Astrocyte (in vitro differentiated cells and primary cell): Measurements from ENCODE around the gene ANKRD44. TPM values are rescaled to one million over a fixed set of nuclear protein-coding genes. Genes with fewer than 3 reads are reported as not detected.

Experiments used
- DNase-seq: peaks from one replicate; pipeline ENCODE4 v3.0.0-alpha.2; 2010; ENCODE audit warnings: low read depth
- FAIRE-seq: peaks from 2 replicates; lab custom pipeline; 2011; peaks lifted over from hg19 to GRCh38; lab: Jason Lieb, UNC
- H2AFZ ChIP-seq: 2 replicates; pipeline ENCODE4 v1.6.0; 2012; ENCODE audit warnings: low read depth, low read length, inconsistent platforms
- H3K27ac ChIP-seq: 2 replicates; pipeline ENCODE4 v1.5.1; 2011; ENCODE audit warnings: low read depth, low read length, inconsistent platforms
- H3K27me3 ChIP-seq: 2 replicates; pipeline ENCODE4 v1.6.0; 2011; ENCODE audit warnings: low read length, inconsistent platforms; ENCODE audit not compliant: insufficient read depth
- H3K36me3 ChIP-seq: 2 replicates; pipeline ENCODE4 v1.5.1; 2011; ENCODE audit warnings: low read length, inconsistent platforms; ENCODE audit not compliant: insufficient read depth
- H3K4me1 ChIP-seq: 2 replicates; pipeline ENCODE4 v1.5.1; 2011; ENCODE audit warnings: low read length, inconsistent platforms; ENCODE audit not compliant: insufficient read depth
- H3K4me2 ChIP-seq: 2 replicates; pipeline ENCODE4 v1.6.0; 2012; ENCODE audit warnings: low read length, inconsistent platforms
- H3K4me3 ChIP-seq: 2 replicates; pipeline ENCODE4 v1.5.1; 2011; ENCODE audit warnings: low read depth, mild to moderate bottlenecking, low read length, inconsistent platforms; ENCODE audit not compliant: insufficient read depth
- H3K79me2 ChIP-seq: 2 replicates; pipeline ENCODE4 v1.6.0; 2012; ENCODE audit warnings: mild to moderate bottlenecking, low read length, inconsistent platforms; ENCODE audit not compliant: insufficient read depth
- H3K9ac ChIP-seq: 2 replicates; pipeline ENCODE4 v1.6.0; 2012; ENCODE audit warnings: mild to moderate bottlenecking, low read length, inconsistent platforms
- H3K9me3 ChIP-seq: 2 replicates; pipeline ENCODE4 v1.5.1; 2012; ENCODE audit warnings: low read depth, mild to moderate bottlenecking, low read length, inconsistent platforms; ENCODE audit not compliant: insufficient read depth
- H4K20me1 ChIP-seq: 2 replicates; pipeline ENCODE4 v1.6.0; 2012; ENCODE audit warnings: low read length, inconsistent platforms; ENCODE audit not compliant: insufficient read depth
- H3K27ac Mint-ChIP-seq: one replicate; pipeline ENCODE4 v1.8.0; 2021; ENCODE audit warnings: mild to moderate bottlenecking, mixed read lengths; ENCODE audit not compliant: unreplicated experiment
- H3K27me3 Mint-ChIP-seq: one replicate; pipeline ENCODE4 v1.8.0; 2021; ENCODE audit warnings: low read depth, mixed read lengths; ENCODE audit not compliant: unreplicated experiment
- H3K36me3 Mint-ChIP-seq: one replicate; pipeline ENCODE4 v1.8.0; 2021; ENCODE audit warnings: low read depth, mixed read lengths; ENCODE audit not compliant: unreplicated experiment
- H3K4me1 Mint-ChIP-seq: one replicate; pipeline ENCODE4 v1.8.0; 2021; ENCODE audit warnings: low read depth, mixed read lengths; ENCODE audit not compliant: unreplicated experiment
- H3K4me3 Mint-ChIP-seq: one replicate; pipeline ENCODE4 v1.8.0; 2021; ENCODE audit warnings: mild to moderate bottlenecking, moderate library complexity, mixed read lengths; ENCODE audit not compliant: unreplicated experiment
- H3K9me3 Mint-ChIP-seq: one replicate; pipeline ENCODE4 v1.8.0; 2021; ENCODE audit warnings: mild to moderate bottlenecking, mixed read lengths; ENCODE audit not compliant: unreplicated experiment
- CTCF ChIP-seq: IDR thresholded peaks from 2 replicates; pipeline ENCODE4 v1.5.1; 2011; ENCODE audit warnings: low read depth, mild to moderate bottlenecking, inconsistent platforms, low read length, moderate library complexity; ENCODE audit not compliant: insufficient read depth
- EZH2 ChIP-seq: IDR thresholded peaks from 2 replicates; pipeline ENCODE4 v1.6.1; 2012; ENCODE audit warnings: mild to moderate bottlenecking, low read length, inconsistent platforms; ENCODE audit not compliant: insufficient read depth
- total RNA-seq: library from RNA; stranded (reverse); gene quantifications from 2 replicates; pipeline ENCODE4 v1.2.1, GENCODE V29; 2021

ANKRD44 gene
- total RNA-seq, 1 donor from 2014 or later = 7.2 TPM

- H3K27ac ChIP-seq = no peak overlapping the region
- no peak for FAIRE-seq
These were observed 297.5 kb downstream of the ANKRD44 start for GRCh38 chr2:197013098-197013497.

GRCh38 chr2:197011801-197012641, 298.6 kb downstream of the ANKRD44 start:
- Mint-ChIP-seq H3K9me3 (no peaks in the 10 kb centered on the region), H3K4me1 (peaks cover 20% of the 10 kb centered on the region), H3K4me3 (no peak overlapping the region), H3K27ac (no peak overlapping the region), H3K27me3 (no peaks in the 10 kb centered on the region), H3K36me3 (no peaks in the 10 kb centered on the region)
- no peak overlapping the region for H3K4me2 ChIP-seq
- FAIRE-seq (peak; percentile 37), DNase-seq (peak; percentile 36)
- no peaks in the 10 kb centered on the region for H3K79me2 ChIP-seq
- no peak overlapping the region for H3K9ac ChIP-seq
- H3K27ac ChIP-seq = no peak overlapping the region
- H3K9me3 ChIP-seq = no peaks in the 10 kb centered on the region
- no peak overlapping the region for H3K4me3 ChIP-seq
- TF ChIP-seq EZH2 (no peak), CTCF (peak; percentile 95)
- no peaks in the 10 kb centered on the region for H4K20me1 ChIP-seq
- H3K36me3 ChIP-seq = no peaks in the 10 kb centered on the region
- H3K27me3 ChIP-seq = no peaks in the 10 kb centered on the region
- H2AFZ ChIP-seq = no peak overlapping the region
- H3K4me1 ChIP-seq = no peaks in the 10 kb centered on the region

More at GRCh38 chr2:197013098-197013497, 297.5 kb downstream of the ANKRD44 start:
- TF ChIP-seq CTCF = no peak
- no peak for TF ChIP-seq EZH2
- Histone ChIP-seq H2AFZ (no peak overlapping the region), H3K79me2 (no peaks in the 10 kb centered on the region), H3K36me3 (no peaks in the 10 kb centered on the region), H3K9me3 (no peaks in the 10 kb centered on the region), H4K20me1 (no peaks in the 10 kb centered on the region), H3K27me3 (no peaks in the 10 kb centered on the region), H3K9ac (no peak overlapping the region), H3K4me1 (no peaks in the 10 kb centered on the region), H3K4me2 (no peak overlapping the region), H3K4me3 (no peak overlapping the region)
- H3K27ac Mint-ChIP-seq = no peak overlapping the region
- no peak for DNase-seq
- peaks cover 2% of the 10 kb centered on the region for H3K36me3 Mint-ChIP-seq
- peaks cover 17% of the 10 kb centered on the region for H3K4me1 Mint-ChIP-seq
- no peak overlapping the region for H3K4me3 Mint-ChIP-seq
- no peaks in the 10 kb centered on the region for H3K27me3 Mint-ChIP-seq
- no peaks in the 10 kb centered on the region for H3K9me3 Mint-ChIP-seq

- no peak for TF ChIP-seq EZH2
- no peak for TF ChIP-seq CTCF
- Histone ChIP-seq H2AFZ (no peak overlapping the region), H3K4me2 (no peak overlapping the region), H3K79me2 (no peaks in the 10 kb centered on the region), H3K9ac (no peak overlapping the region), H3K4me1 (no peaks in the 10 kb centered on the region), H4K20me1 (no peaks in the 10 kb centered on the region), H3K27me3 (no peaks in the 10 kb centered on the region), H3K4me3 (no peak overlapping the region), H3K9me3 (no peaks in the 10 kb centered on the region), H3K27ac (no peak overlapping the region), H3K36me3 (no peaks in the 10 kb centered on the region)
- Mint-ChIP-seq H3K27me3 (no peaks in the 10 kb centered on the region), H3K4me3 (no peak overlapping the region), H3K36me3 (no peaks in the 10 kb centered on the region), H3K9me3 (no peaks in the 10 kb centered on the region), H3K4me1 (peaks cover 20% of the 10 kb centered on the region), H3K27ac (no peak overlapping the region)
- DNase-seq (no peak), FAIRE-seq (no peak)
These were observed 299.6 kb downstream of the ANKRD44 start for GRCh38 chr2:197011021-197011417.
